ENCODE measurements around the gene COL3A1. TPM values are rescaled to one million over a fixed set of nuclear protein-coding genes. Genes with fewer than 3 reads are reported as not detected.

Gene COL3A1
- total RNA-seq, result not detected

DNA sequence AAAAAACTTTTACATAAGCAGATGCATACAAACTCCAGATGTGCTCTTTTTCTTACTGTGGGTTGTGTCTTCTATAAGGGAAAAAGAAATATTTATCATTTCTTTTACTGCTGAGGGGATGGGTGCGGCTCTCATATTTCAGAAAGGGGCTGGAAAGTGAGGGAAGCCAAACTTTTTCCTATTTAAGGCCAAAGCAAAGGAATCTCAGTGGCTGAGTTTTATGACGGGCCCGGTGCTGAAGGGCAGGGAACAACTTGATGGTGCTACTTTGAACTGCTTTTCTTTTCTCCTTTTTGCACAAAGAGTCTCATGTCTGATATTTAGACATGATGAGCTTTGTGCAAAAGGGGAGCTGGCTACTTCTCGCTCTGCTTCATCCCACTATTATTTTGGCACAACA, at the start of gene COL3A1:
Gene COL3A1, plus strand, starts transcription at position 210 of the 400 bp plus-strand sequence. Its CDS starts 117 bp downstream, at position 327.
- DNase-seq (ENCODE audit: low spot score), result no peak
- no peaks in the 10 kb centered on the region for H3K4me1 Mint-ChIP-seq (ENCODE audit: low read depth in 2 of 2)

DNA sequence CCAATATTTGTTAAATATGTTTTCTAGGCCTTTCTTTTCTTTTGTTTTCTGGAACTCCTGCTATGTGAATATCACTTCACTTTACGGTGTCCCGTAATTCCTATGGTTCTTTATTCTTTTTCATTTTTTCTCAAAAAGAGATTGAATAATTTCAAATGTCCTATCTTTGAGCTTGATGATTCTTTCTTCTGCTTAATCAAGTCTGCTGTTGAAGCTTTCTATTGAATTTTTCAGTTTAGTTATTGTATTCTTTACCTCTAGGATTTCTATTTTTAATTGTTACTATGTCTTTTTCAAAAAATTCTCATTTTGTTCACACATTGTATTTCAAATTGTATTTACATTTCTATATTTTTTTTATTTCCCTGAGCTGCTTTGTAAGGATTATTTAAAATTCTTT, 45.5 kb upstream of the COL3A1 start:
- ATAC-seq, result no peak
- no peak overlapping the region for H3K27ac Mint-ChIP-seq
- DNase-seq (ENCODE audit: low spot score), result no peak
- H3K27me3 Mint-ChIP-seq, result no peaks in the 10 kb centered on the region
- no peaks in the 10 kb centered on the region for H3K4me1 Mint-ChIP-seq (ENCODE audit: low read depth in 2 of 2)
- no peak overlapping the region for H3K4me3 Mint-ChIP-seq
- peaks cover 33% of the 10 kb centered on the region for H3K9me3 Mint-ChIP-seq
- H3K36me3 Mint-ChIP-seq, result peaks cover 6% of the 10 kb centered on the region

More for the DNA sequence above, at the start of gene COL3A1:
- Mint-ChIP-seq H3K36me3 (no peaks in the 10 kb centered on the region), H3K27ac (no peak within 1 kb of the TSS), H3K9me3 (no peaks in the 10 kb centered on the region), H3K27me3 (no peaks in the 10 kb centered on the region), H3K4me3 (no peak within 1 kb of the TSS)
- ATAC-seq, result no peak

DNA sequence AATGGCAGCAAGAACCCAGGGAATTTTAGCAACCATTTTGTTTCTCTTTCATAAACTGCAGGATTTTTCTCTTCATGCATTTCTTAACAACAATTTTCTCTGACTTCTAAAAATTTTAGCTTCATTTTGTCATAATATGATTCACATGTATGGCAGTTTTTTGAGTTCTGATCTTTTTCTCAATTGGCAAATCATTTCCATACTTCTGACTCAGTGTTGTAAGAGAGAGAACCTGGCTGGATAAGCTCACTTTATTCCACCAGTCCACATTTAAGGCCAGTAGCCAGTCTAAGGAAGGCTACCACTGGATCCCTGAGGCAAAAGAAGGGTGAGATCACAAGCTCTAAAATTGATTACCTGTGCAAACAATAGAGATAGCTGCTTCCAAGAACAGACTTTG, 42.8 kb upstream of the COL3A1 start:
- Mint-ChIP-seq H3K36me3 (peaks cover 6% of the 10 kb centered on the region), H3K4me1 (ENCODE audit: low read depth in 2 of 2) (no peaks in the 10 kb centered on the region), H3K27me3 (no peaks in the 10 kb centered on the region), H3K9me3 (peaks cover 28% of the 10 kb centered on the region), H3K27ac (no peak overlapping the region), H3K4me3 (no peak overlapping the region)
- ATAC-seq, result no peak
- no peak for DNase-seq (ENCODE audit: low spot score)

GRCh38 chr2:188937228-188938220, 36.6 kb upstream of the COL3A1 start:
- Mint-ChIP-seq H3K36me3 (no peaks in the 10 kb centered on the region), H3K9me3 (peaks cover 10% of the 10 kb centered on the region), H3K4me1 (ENCODE audit: low read depth in 2 of 2) (no peaks in the 10 kb centered on the region), H3K27me3 (no peaks in the 10 kb centered on the region), H3K27ac (no peak overlapping the region), H3K4me3 (no peak overlapping the region)
- ATAC-seq (no peak), DNase-seq (ENCODE audit: low spot score) (no peak)

- ATAC-seq (no peak), DNase-seq (ENCODE audit: low spot score) (no peak)
- H3K27ac Mint-ChIP-seq, result no peak overlapping the region
- no peaks in the 10 kb centered on the region for H3K27me3 Mint-ChIP-seq
- no peaks in the 10 kb centered on the region for H3K36me3 Mint-ChIP-seq
- no peak overlapping the region for H3K4me3 Mint-ChIP-seq
- H3K4me1 Mint-ChIP-seq (ENCODE audit: low read depth in 2 of 2), result no peaks in the 10 kb centered on the region
- H3K9me3 Mint-ChIP-seq, result peaks cover 7% of the 10 kb centered on the region
Observed at GRCh38 chr2:188940171-188940570, 34.0 kb upstream of the COL3A1 start.

- H3K4me1 Mint-ChIP-seq (ENCODE audit: low read depth in 2 of 2), result no peaks in the 10 kb centered on the region
- H3K4me3 Mint-ChIP-seq, result no peak overlapping the region
- no peaks in the 10 kb centered on the region for H3K36me3 Mint-ChIP-seq
- H3K27ac Mint-ChIP-seq, result no peak overlapping the region
- peaks cover 9% of the 10 kb centered on the region for H3K9me3 Mint-ChIP-seq
- H3K27me3 Mint-ChIP-seq, result no peaks in the 10 kb centered on the region
- peak in 1 of 2 donors; percentile 45 for ATAC-seq
- no peak for DNase-seq (ENCODE audit: low spot score)
Observed at GRCh38 chr2:188944442-188944841, 29.7 kb upstream of the COL3A1 start.

- DNase-seq (ENCODE audit: low spot score) (no peak), ATAC-seq (no peak)
- Mint-ChIP-seq H3K4me3 (no peak overlapping the region), H3K36me3 (no peaks in the 10 kb centered on the region), H3K27ac (no peak overlapping the region), H3K9me3 (peaks cover 7% of the 10 kb centered on the region), H3K4me1 (ENCODE audit: low read depth in 2 of 2) (no peaks in the 10 kb centered on the region), H3K27me3 (no peaks in the 10 kb centered on the region)
Observed at GRCh38 chr2:188949046-188949818, 24.9 kb upstream of the COL3A1 start.

GRCh38 chr2:188952901-188953300, 21.3 kb upstream of the COL3A1 start:
- H3K4me1 Mint-ChIP-seq (ENCODE audit: low read depth in 2 of 2), result no peaks in the 10 kb centered on the region
- no peaks in the 10 kb centered on the region for H3K27me3 Mint-ChIP-seq

DNA sequence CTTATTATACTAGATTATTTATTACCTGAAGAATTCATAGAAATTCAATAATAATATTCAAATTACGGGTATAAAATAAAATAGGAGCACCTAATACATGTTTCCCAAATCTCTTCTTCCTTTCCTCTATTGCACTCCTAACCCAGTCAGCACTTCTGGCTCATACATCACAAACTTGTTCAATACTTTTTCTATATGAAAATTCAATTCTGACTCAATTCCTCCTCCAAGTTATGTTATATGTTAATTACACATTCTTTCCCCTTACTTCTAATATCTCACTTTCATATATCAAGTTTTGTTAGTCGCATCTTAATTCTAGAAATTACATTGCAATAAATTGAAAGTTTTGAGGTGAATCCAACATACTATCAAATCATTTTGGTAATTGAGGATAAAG, 17.9 kb upstream of the COL3A1 start:
- Mint-ChIP-seq H3K36me3 (no peaks in the 10 kb centered on the region), H3K4me3 (no peak overlapping the region), H3K4me1 (ENCODE audit: low read depth in 2 of 2) (no peaks in the 10 kb centered on the region), H3K27me3 (no peaks in the 10 kb centered on the region), H3K9me3 (peaks cover 16% of the 10 kb centered on the region), H3K27ac (no peak overlapping the region)
- DNase-seq (ENCODE audit: low spot score) (no peak), ATAC-seq (no peak)

More at GRCh38 chr2:188952901-188953300, 21.3 kb upstream of the COL3A1 start:
- DNase-seq (ENCODE audit: low spot score) (no peak), ATAC-seq (no peak)
- H3K36me3 Mint-ChIP-seq, result no peaks in the 10 kb centered on the region
- H3K27ac Mint-ChIP-seq, result no peak overlapping the region
- no peak overlapping the region for H3K4me3 Mint-ChIP-seq
- H3K9me3 Mint-ChIP-seq, result peaks cover 7% of the 10 kb centered on the region

- DNase-seq (ENCODE audit: low spot score) (no peak), ATAC-seq (no peak)
- no peaks in the 10 kb centered on the region for H3K27me3 Mint-ChIP-seq
- H3K36me3 Mint-ChIP-seq, result no peaks in the 10 kb centered on the region
- no peaks in the 10 kb centered on the region for H3K4me1 Mint-ChIP-seq (ENCODE audit: low read depth in 2 of 2)
- no peak overlapping the region for H3K4me3 Mint-ChIP-seq
- H3K27ac Mint-ChIP-seq, result no peak overlapping the region
- H3K9me3 Mint-ChIP-seq, result peaks cover 22% of the 10 kb centered on the region
Observed at GRCh38 chr2:188956961-188957360, 17.2 kb upstream of the COL3A1 start.

GRCh38 chr2:188957646-188958045, 16.5 kb upstream of the COL3A1 start:
- Mint-ChIP-seq H3K4me1 (ENCODE audit: low read depth in 2 of 2) (no peaks in the 10 kb centered on the region), H3K27me3 (no peaks in the 10 kb centered on the region), H3K9me3 (peaks cover 25% of the 10 kb centered on the region), H3K36me3 (no peaks in the 10 kb centered on the region), H3K27ac (no peak overlapping the region), H3K4me3 (no peak overlapping the region)
- DNase-seq (ENCODE audit: low spot score) (no peak), ATAC-seq (no peak)

- ATAC-seq (no peak), DNase-seq (ENCODE audit: low spot score) (no peak)
- Mint-ChIP-seq H3K9me3 (peaks cover 22% of the 10 kb centered on the region), H3K27me3 (no peaks in the 10 kb centered on the region), H3K27ac (no peak overlapping the region), H3K36me3 (no peaks in the 10 kb centered on the region), H3K4me1 (ENCODE audit: low read depth in 2 of 2) (no peaks in the 10 kb centered on the region), H3K4me3 (no peak overlapping the region)
Observed at GRCh38 chr2:188963741-188964140, 10.4 kb upstream of the COL3A1 start.

- H3K36me3 Mint-ChIP-seq, result no peaks in the 10 kb centered on the region
- ATAC-seq, result no peak
- H3K9me3 Mint-ChIP-seq, result peaks cover 18% of the 10 kb centered on the region
- no peak overlapping the region for H3K27ac Mint-ChIP-seq
- DNase-seq (ENCODE audit: low spot score), result no peak
- H3K27me3 Mint-ChIP-seq, result no peaks in the 10 kb centered on the region
- no peaks in the 10 kb centered on the region for H3K4me1 Mint-ChIP-seq (ENCODE audit: low read depth in 2 of 2)
- no peak overlapping the region for H3K4me3 Mint-ChIP-seq
Observed at GRCh38 chr2:188964976-188965546, 9.1 kb upstream of the COL3A1 start.

- no peak overlapping the region for H3K4me3 Mint-ChIP-seq
Observed at GRCh38 chr2:188965563-188965962, 8.6 kb upstream of the COL3A1 start.

More at GRCh38 chr2:188965563-188965962, 8.6 kb upstream of the COL3A1 start:
- ATAC-seq, result no peak
- DNase-seq (ENCODE audit: low spot score), result no peak
- Mint-ChIP-seq H3K4me1 (ENCODE audit: low read depth in 2 of 2) (no peaks in the 10 kb centered on the region), H3K36me3 (no peaks in the 10 kb centered on the region), H3K9me3 (peaks cover 18% of the 10 kb centered on the region), H3K27me3 (no peaks in the 10 kb centered on the region), H3K27ac (no peak overlapping the region)

All from natural killer cell treated with Interleukin-12 subunit alpha and Interleukin-12 subunit beta and Interleukin-15 and Interleukin-18, amount 100 ng/mL, for 72 hours (primary cell).